DMS153 treated with DMSO at 0.1 percent for 48 hours (cell line): Measurements from ENCODE around the gene CTSG.
"Not testable (repeated sequence)": the region's sequence is repeated elsewhere in the genome, so short reads cannot be mapped to it uniquely, and the experiment has no call there.

ENCODE experiments used
- DNase-seq: peaks from one replicate; lab custom pipeline; 2025; ENCODE audit not compliant: unreplicated experiment; lab: John Stamatoyannopoulos, UW

CTSG gene

DNA sequence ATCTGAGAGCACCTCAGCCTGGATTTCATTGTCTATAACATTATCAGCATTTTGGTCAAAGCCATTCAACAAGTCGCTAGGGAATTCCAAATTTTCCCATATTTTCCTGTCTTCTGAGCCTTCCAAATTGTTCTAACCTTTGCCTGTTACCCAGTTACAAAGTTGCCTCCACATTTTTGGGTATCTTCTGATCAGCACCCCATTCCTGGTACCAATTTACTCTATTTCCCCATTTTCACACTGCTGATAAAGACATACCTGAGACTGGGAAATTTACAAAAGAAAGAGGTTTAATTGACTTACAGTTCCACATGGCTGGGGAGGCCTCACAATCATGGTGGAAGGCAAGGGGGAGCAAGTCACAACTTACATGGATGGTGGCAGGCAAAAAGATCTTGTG lies 27.0 kb downstream of the CTSG start:
- DNase-seq: not testable (repeated sequence)

DNA sequence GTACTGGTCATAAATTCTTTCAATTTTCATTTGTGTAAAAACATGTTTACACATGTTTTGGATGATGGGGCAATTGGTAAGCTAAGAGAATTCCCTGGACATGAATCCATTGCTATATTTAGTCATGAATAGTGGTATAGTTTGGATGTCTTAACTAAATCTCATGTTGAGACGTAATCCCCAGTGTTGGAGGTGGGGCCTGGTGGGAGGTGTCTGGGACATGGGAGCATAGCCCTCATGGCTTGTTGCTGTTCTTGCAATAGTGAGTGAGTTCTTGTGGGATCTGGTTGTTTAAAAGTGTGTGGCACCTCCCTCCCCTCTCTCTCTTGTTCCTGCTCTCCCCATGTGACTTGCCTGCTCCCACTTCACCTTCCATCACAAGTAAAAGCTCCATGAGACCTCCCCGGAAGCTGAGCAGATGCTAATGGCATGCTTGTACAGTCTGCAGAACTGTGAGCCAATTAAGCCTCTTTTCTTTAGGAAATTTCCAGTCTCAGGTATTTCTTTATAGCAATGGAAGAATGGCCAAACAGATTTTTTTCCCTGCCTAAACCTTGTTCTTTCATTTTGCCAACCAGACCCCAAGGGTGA lies 33.6 kb downstream of the CTSG start:
- no peak for DNase-seq

DNA sequence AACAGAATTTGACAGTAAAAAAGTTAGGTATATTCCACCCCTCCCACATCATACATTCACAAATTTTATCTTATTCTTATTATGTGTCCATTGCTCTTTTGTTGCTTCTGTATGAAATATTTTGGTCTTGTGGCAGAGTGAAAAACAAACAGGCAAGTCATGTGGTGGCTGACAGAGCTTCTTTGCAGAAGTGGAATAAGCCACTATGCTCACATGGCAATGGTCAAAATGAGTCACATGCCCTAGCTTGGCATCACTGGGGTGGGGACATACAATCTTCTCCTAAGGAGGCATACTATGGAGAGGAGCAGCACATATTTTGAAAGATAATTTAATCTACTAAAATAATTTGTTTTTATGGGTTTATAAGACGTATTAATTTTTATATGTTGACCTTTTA lies 40.3 kb downstream of the CTSG start:
- no peak for DNase-seq

DNA sequence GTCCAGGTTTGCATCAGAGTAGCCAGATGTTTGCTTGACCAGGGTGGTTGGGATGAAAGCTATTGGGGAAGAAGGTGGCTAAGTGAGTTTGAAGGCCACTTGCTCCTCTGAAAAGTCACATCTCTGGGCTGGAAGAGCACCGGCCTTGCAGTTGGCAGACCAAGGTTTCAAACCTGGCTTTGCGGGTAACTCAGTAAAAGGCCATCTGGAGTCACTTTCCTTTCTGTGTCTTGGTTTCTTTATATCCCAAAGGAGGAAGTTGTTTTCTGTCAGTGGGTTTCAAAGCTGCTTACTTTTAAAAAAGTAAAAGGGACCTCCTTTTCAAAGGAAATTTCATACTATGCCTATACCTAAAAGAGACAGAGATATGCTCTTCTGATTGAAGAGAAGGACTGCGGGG lies 41.8 kb downstream of the CTSG start:
- no peak for DNase-seq

DNA sequence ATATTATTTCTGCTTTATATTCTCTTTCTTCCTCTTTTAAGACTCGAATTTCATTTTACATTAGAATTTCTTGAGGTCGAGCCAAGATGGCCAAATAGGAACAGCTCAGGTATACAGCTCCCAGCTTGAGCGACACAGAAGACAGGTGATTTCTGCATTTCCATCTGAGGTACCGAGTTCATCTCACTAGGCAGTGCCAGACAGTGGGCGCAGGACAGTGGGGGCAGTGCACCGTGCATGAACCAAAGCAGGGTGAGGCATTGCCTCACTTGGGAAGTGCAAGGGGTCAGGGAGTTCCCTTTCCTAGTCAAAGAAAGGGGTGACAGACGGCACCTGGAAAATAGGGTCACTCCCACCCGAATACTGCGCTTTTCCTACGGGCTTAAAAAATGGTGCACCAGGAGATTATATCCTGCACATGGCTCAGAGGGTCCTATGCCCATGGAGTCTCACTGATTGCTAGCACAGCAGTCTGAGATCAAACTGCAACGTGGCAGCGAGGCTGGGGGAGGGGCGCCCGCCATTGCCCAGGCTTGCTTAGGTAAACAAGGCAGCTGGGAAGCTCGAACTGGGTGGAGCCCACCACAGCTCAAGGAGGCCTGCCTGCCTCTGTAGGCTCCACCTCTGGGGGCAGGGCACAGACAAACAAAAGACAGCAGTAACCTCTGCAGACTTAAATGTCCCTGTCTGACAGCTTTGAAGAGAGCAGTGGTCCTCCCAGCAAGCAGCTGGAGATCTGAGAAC lies 50.0 kb downstream of the CTSG start:
- DNase-seq: not testable (repeated sequence)
